Brain pericyte (primary cell): ENCODE results near the gene DIS3L2.
A peak's percentile ranks its signal among the peaks of the same experiment; 100 is the strongest.
"Not testable (repeated sequence)": the region's sequence is repeated elsewhere in the genome, so short reads cannot be mapped to it uniquely, and the experiment has no call there.

Source experiments
- DNase-seq: peaks from one replicate; pipeline ENCODE4 v3.0.0-alpha.2; 2012; ENCODE audit warnings: low read depth, low spot score

DIS3L2 gene

GRCh38 chr2:232008907-232009638 lies 47.6 kb downstream of the DIS3L2 start:
- no peak for DNase-seq

GRCh38 chr2:232009639-232010274 lies 48.2 kb downstream of the DIS3L2 start:
- DNase-seq, result no peak

GRCh38 chr2:232013701-232014353 lies 52.3 kb downstream of the DIS3L2 start:
- peak; percentile 44 for DNase-seq

- no peak for DNase-seq
These were observed 53.2 kb downstream of the DIS3L2 start for GRCh38 chr2:232014681-232015080.

GRCh38 chr2:232018181-232018580 lies 56.7 kb downstream of the DIS3L2 start:
- no peak for DNase-seq

- no peak for DNase-seq
These were observed 61.2 kb downstream of the DIS3L2 start for GRCh38 chr2:232022718-232023117.

- DNase-seq, result no peak
These were observed 61.9 kb downstream of the DIS3L2 start for GRCh38 chr2:232023426-232023825.

- no peak for DNase-seq
These were observed 62.9 kb downstream of the DIS3L2 start for GRCh38 chr2:232024457-232024856.

- no peak for DNase-seq
These were observed 65.4 kb downstream of the DIS3L2 start for GRCh38 chr2:232026910-232027309.

GRCh38 chr2:232027530-232027929 lies 66.0 kb downstream of the DIS3L2 start:
- no peak for DNase-seq

- DNase-seq, result no peak
These were observed 66.6 kb downstream of the DIS3L2 start for GRCh38 chr2:232028071-232028470.

GRCh38 chr2:232028631-232029030 lies 67.1 kb downstream of the DIS3L2 start:
- no peak for DNase-seq

- DNase-seq, result no peak
These were observed 67.8 kb downstream of the DIS3L2 start for GRCh38 chr2:232029346-232029745.

GRCh38 chr2:232030229-232030628 lies 68.7 kb downstream of the DIS3L2 start:
- DNase-seq, result no peak

- DNase-seq, result not testable (repeated sequence)
These were observed 73.8 kb downstream of the DIS3L2 start for GRCh38 chr2:232035292-232035691.

- DNase-seq, result not testable (repeated sequence)
These were observed 75.4 kb downstream of the DIS3L2 start for GRCh38 chr2:232036876-232037275.

GRCh38 chr2:232038251-232038880 lies 76.9 kb downstream of the DIS3L2 start:
- DNase-seq, result no peak

- DNase-seq, result no peak
These were observed 77.5 kb downstream of the DIS3L2 start for GRCh38 chr2:232038881-232039485.

GRCh38 chr2:232042911-232043574 lies 81.5 kb downstream of the DIS3L2 start:
- no peak for DNase-seq

- no peak for DNase-seq
These were observed 82.5 kb downstream of the DIS3L2 start for GRCh38 chr2:232043966-232044365.

GRCh38 chr2:232049350-232049749 lies 87.8 kb downstream of the DIS3L2 start:
- DNase-seq, result no peak
